HepG2 (cell line): ENCODE results near the gene VASN. TPM values are rescaled to one million over a fixed set of nuclear protein-coding genes. Genes with fewer than 3 reads are reported as not detected.
A peak's percentile ranks its signal among the peaks of the same experiment; 100 is the strongest.

Experiments
- DNMT1 ChIP-seq: sonication (generic); formaldehyde crosslinking; IDR thresholded peaks from 2 replicates; pipeline ENCODE4 v1.5.1; 2020; ENCODE audit warnings: mild to moderate bottlenecking, missing genetic modification reagents
- GABPA ChIP-seq, 2 experiments: IDR thresholded peaks; 2 replicates each; pipeline ENCODE4 v1.6.1; 2011 to 2016; ENCODE audit warnings: low read depth in 2 of 2, low read length in 1 of 2, missing biosample characterization in 1 of 2, missing genetic modification characterization in 1 of 2
- GATAD1 ChIP-seq: IDR thresholded peaks from 2 replicates; pipeline ENCODE4 v1.6.1; 2016; ENCODE audit warnings: missing genetic modification reagents, missing compliant biosample characterization
- ISX ChIP-seq: sonication (generic); formaldehyde crosslinking; conservative IDR thresholded peaks from 2 replicates; pipeline ENCODE4 v1.5.0; 2020; ENCODE audit warnings: missing genetic modification reagents
- KMT2A ChIP-seq: sonication (generic); formaldehyde crosslinking; IDR thresholded peaks from 2 replicates; pipeline ENCODE4 v1.4.0; 2020; ENCODE audit warnings: missing genetic modification reagents
- MBD4 ChIP-seq: IDR thresholded peaks from 2 replicates; pipeline ENCODE4 v1.6.1; 2012; ENCODE audit warnings: low read length, inconsistent platforms, borderline replicate concordance
- NFE2L1 ChIP-seq: sonication (generic); formaldehyde crosslinking; IDR thresholded peaks from 2 replicates; pipeline ENCODE4 v1.4.0; 2020; ENCODE audit warnings: missing genetic modification reagents, mild to moderate bottlenecking, borderline replicate concordance
- NFE2L2 ChIP-seq: fragments of 150-350 bp; IDR thresholded peaks from 2 replicates; pipeline ENCODE4 v1.6.1; 2014; ENCODE audit warnings: low read length
- PAWR ChIP-seq: sonication (generic); formaldehyde crosslinking; IDR thresholded peaks from 2 replicates; pipeline ENCODE4 v1.4.0; 2020; ENCODE audit warnings: missing genetic modification reagents, mild to moderate bottlenecking, borderline replicate concordance
- PPARG ChIP-seq: conservative IDR thresholded peaks from 2 replicates; pipeline ENCODE4 v1.6.1; 2016; ENCODE audit warnings: missing biosample characterization, missing genetic modification reagents
- RORA ChIP-seq: sonication (generic); formaldehyde crosslinking; IDR thresholded peaks from 2 replicates; pipeline ENCODE4 v1.5.0; 2020; ENCODE audit warnings: mild to moderate bottlenecking, missing genetic modification reagents, moderate library complexity
- SP1 ChIP-seq, 2 experiments: fragments of 450-650 bp in 1 of 2; sonication (generic) in 1 of 2; formaldehyde crosslinking in 1 of 2; IDR thresholded peaks; 2 replicates each; pipeline versions ENCODE4 v1.4.0 to v1.6.1; 2016 to 2020; ENCODE audit warnings: missing genetic modification reagents in 1 of 2
- TP53 ChIP-seq: sonication (generic); formaldehyde crosslinking; conservative IDR thresholded peaks from 2 replicates; pipeline ENCODE4 v1.4.0; 2020; ENCODE audit warnings: missing genetic modification reagents
- ZBTB7A ChIP-seq: sonication (generic); formaldehyde crosslinking; IDR thresholded peaks from 2 replicates; pipeline ENCODE4 v1.8.0; 2022; ENCODE audit warnings: mild to moderate bottlenecking, missing genetic modification reagents
- ZFYVE20 ChIP-seq: sonication (generic); formaldehyde crosslinking; IDR thresholded peaks from 2 replicates; pipeline ENCODE4 v1.8.0; 2023; ENCODE audit warnings: low read depth, mild to moderate bottlenecking, moderate library complexity, missing genetic modification reagents, borderline replicate concordance
- ZNF207 ChIP-seq: fragments of 450-650 bp; IDR thresholded peaks from 2 replicates; pipeline ENCODE4 v1.6.1; 2016; ENCODE audit warnings: antibody characterized with exemption, borderline replicate concordance
- ZNF225 ChIP-seq: sonication (generic); formaldehyde crosslinking; IDR thresholded peaks from 2 replicates; pipeline ENCODE4 v1.4.0; 2020; ENCODE audit warnings: mild to moderate bottlenecking, missing genetic modification reagents
- ZNF251 ChIP-seq: sonication (generic); formaldehyde crosslinking; IDR thresholded peaks from 2 replicates; pipeline ENCODE4 v1.9.0; 2021; ENCODE audit warnings: mild to moderate bottlenecking, missing genetic modification reagents
- ZNF484 ChIP-seq: sonication (generic); formaldehyde crosslinking; IDR thresholded peaks from 2 replicates; pipeline ENCODE4 v1.5.1; 2020; ENCODE audit warnings: mild to moderate bottlenecking, low read depth, missing genetic modification reagents, borderline replicate concordance
- ZNF558 ChIP-seq: sonication (generic); formaldehyde crosslinking; IDR thresholded peaks from 2 replicates; pipeline ENCODE4 v1.9.0; 2022; ENCODE audit warnings: mild to moderate bottlenecking, missing genetic modification reagents, borderline replicate concordance
- ZNF761 ChIP-seq: sonication (generic); formaldehyde crosslinking; conservative IDR thresholded peaks from 2 replicates; pipeline ENCODE4 v1.4.0; 2020; ENCODE audit warnings: mild to moderate bottlenecking, missing genetic modification reagents
- ZNF772 ChIP-seq: sonication (generic); formaldehyde crosslinking; IDR thresholded peaks from 2 replicates; pipeline ENCODE4 v1.5.0; 2020; ENCODE audit warnings: mild to moderate bottlenecking, missing genetic modification reagents
- ZNF879 ChIP-seq: sonication (generic); formaldehyde crosslinking; IDR thresholded peaks from 2 replicates; pipeline ENCODE4 v1.8.1; 2023; ENCODE audit warnings: missing genetic modification reagents
- ZSCAN12 ChIP-seq: sonication (generic); formaldehyde crosslinking; IDR thresholded peaks from 2 replicates; pipeline ENCODE4 v1.9.0; 2021; ENCODE audit warnings: mild to moderate bottlenecking, missing genetic modification reagents
- ZSCAN20 ChIP-seq: sonication (generic); formaldehyde crosslinking; IDR thresholded peaks from 2 replicates; pipeline ENCODE4 v1.4.0; 2020; ENCODE audit warnings: missing genetic modification reagents, mild to moderate bottlenecking, borderline replicate concordance
- polyA plus RNA-seq, 8 experiments: library from polyadenylated mRNA; depleted of rRNA in 3 of 8; stranded (reverse) in 7 of 8; unstranded in 1 of 8; fragments of >200 nt; fragmentation: Illumina TruSeq in 4 of 8; extraction: Trizol in 4 of 8; gene quantifications; 2 replicates each; pipeline versions ENCODE4 v1.2.1 to v1.2.3, GENCODE V29; 2011 to 2016; ENCODE audit warnings: low read depth in 4 of 8, missing spikeins in 1 of 8, mixed read lengths in 1 of 8; ENCODE audit not compliant: insufficient read depth in 1 of 8
- total RNA-seq, 5 experiments: library from RNA; depleted of rRNA; stranded (reverse); fragments of >200 nt; fragmentation: Illumina TruSeq; extraction: Trizol; gene quantifications; 2 replicates each; pipeline ENCODE4 v1.2.3, GENCODE V29; 2016; ENCODE audit warnings: low read depth in 1 of 5
- TF ChIP-seq, protein P1 (sequence below): sonication (generic); formaldehyde crosslinking; IDR thresholded peaks from 2 replicates; pipeline ENCODE4 v1.8.0; 2022; ENCODE audit warnings: missing genetic modification reagents, mild to moderate bottlenecking, inconsistent platforms, borderline replicate concordance
- TF ChIP-seq, protein P2 (sequence below): sonication (generic); formaldehyde crosslinking; conservative IDR thresholded peaks from 2 replicates; pipeline ENCODE4 v1.4.0; 2020; ENCODE audit warnings: missing genetic modification reagents
- TF ChIP-seq, protein P3 (sequence below): IDR thresholded peaks from 2 replicates; pipeline ENCODE4 v1.6.1; 2016; ENCODE audit warnings: missing genetic modification reagents, missing compliant biosample characterization

VASN gene
- total and polyA plus RNA-seq, 2 of the 13 experiments (the other 11 are each of a cell fraction or from before 2014, with no cell fraction given) = 8.4 to 18.2 TPM

DNA sequence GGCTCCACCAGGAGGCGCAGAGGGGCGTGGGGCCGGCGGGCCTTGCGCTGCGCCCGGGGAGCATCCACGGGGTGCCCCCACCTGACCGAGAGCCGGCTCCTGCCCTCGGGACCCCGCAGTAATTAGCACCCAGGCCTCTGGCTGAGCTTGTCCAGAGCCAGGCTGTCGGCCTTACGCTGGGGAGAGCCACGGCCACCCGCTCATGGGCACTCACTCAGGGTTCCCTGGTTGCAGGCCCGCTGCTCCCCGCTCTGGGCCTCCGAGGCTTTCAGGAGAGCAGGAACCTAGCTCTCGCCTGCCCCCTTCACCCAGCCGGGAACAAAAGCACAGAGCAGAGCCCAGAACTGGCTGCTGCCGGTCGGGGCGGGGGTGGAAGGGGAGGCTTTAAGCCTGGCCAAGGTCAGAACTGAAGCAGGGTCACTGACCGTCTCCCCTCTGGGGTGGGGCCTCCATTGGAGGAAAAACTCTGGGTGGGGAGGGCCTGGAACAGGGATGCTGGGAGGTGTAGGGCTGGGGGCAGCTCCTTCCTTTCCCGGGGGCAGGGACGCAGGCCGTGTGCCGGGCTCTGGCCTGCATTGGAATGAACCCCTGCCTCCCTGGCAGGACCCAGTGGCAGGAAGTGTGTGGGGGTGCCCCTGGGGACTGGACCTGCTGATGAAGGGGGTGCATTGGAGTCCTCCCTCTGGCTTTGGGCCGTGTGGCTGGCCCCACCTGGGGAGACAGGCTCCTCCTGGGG, 43.4 kb upstream of the VASN start (continued):
- TF ChIP-seq TP53 (CRISPR knock-in tag) (peak; percentile 77; the same call in 1 of the 2 replicates), GABPA (IDR thresholded peaks at IDR 0.05; ENCODE audit: low read depth, low read length) (no peak), GABPA (CRISPR knock-in tag; IDR thresholded peaks at IDR 0.05; ENCODE audit: low read depth) (0 out of 2 replicates have a peak, but pooled peaks have one; percentile 27), ZSCAN20 (0 out of 2 replicates have a peak, but pooled peaks have one; percentile 66), ZNF879 (CRISPR knock-in tag) (no peak; the same call in 1 of the 2 replicates), PPARG (no peak), GATAD1 (CRISPR knock-in tag) (peak; percentile 55; the same call in 1 of the 2 replicates), SP1 (IDR thresholded peaks at IDR 0.05) (no peak), SP1 (CRISPR knock-in tag; IDR thresholded peaks at IDR 0.05) (no peak), MBD4 (no peak), ZNF207 (no peak), RORA (CRISPR knock-in tag) (no peak), ZNF484 (CRISPR knock-in tag) (no peak), KMT2A (CRISPR knock-in tag) (no peak), ZNF251 (CRISPR knock-in tag) (no peak), ZFYVE20 (CRISPR knock-in tag) (no peak), DNMT1 (CRISPR knock-in tag) (peak; percentile 47; the same call in 1 of the 2 replicates), NFE2L1 (CRISPR knock-in tag) (no peak), ZSCAN12 (CRISPR knock-in tag) (no peak), ZBTB7A (0 out of 2 replicates have a peak, but pooled peaks have one; percentile 53), ZNF558 (CRISPR knock-in tag) (no peak), PAWR (no peak), ZNF761 (CRISPR knock-in tag) (no peak), ZNF772 (CRISPR knock-in tag) (peak; percentile 83), NFE2L2 (no peak), ISX (CRISPR knock-in tag) (0 out of 2 replicates have a peak, but pooled peaks have one; percentile 62), ZNF225 (CRISPR knock-in tag) (no peak)
- TF ChIP-seq, protein P1, sequence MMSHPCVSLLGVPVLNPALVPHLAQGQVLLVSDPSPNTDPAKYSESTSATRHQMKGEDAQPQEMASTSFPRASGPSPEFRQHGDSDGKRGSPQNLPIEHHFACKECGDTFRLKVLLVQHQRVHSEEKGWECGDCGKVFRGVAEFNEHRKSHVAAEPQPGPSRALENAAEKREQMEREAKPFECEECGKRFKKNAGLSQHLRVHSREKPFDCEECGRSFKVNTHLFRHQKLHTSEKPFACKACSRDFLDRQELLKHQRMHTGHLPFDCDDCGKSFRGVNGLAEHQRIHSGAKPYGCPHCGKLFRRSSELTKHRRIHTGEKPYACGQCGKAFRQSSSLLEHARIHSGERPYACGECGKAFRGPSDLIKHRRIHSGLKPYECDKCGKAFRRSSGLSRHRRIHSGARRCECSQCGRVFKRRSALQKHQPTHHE (CRISPR knock-in tag) = no peak
- TF ChIP-seq, protein P2, sequence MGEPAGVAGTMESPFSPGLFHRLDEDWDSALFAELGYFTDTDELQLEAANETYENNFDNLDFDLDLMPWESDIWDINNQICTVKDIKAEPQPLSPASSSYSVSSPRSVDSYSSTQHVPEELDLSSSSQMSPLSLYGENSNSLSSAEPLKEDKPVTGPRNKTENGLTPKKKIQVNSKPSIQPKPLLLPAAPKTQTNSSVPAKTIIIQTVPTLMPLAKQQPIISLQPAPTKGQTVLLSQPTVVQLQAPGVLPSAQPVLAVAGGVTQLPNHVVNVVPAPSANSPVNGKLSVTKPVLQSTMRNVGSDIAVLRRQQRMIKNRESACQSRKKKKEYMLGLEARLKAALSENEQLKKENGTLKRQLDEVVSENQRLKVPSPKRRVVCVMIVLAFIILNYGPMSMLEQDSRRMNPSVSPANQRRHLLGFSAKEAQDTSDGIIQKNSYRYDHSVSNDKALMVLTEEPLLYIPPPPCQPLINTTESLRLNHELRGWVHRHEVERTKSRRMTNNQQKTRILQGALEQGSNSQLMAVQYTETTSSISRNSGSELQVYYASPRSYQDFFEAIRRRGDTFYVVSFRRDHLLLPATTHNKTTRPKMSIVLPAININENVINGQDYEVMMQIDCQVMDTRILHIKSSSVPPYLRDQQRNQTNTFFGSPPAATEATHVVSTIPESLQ (CRISPR knock-in tag) = no peak
- TF ChIP-seq, protein P3, sequence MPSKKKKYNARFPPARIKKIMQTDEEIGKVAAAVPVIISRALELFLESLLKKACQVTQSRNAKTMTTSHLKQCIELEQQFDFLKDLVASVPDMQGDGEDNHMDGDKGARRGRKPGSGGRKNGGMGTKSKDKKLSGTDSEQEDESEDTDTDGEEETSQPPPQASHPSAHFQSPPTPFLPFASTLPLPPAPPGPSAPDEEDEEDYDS (CRISPR knock-in tag) = peak; percentile 68; the same call in 1 of the 2 replicates
